Activated naive CD8-positive, alpha-beta T cell (primary cell): ENCODE data around the gene BBS2.
A peak's percentile ranks its signal among the peaks of the same experiment; 100 is the strongest.

ENCODE experiments used
- H3K27ac Mint-ChIP-seq: one replicate; pipeline ENCODE4 v1.8.0; 2021; ENCODE audit warnings: mixed read lengths
- H3K27me3 Mint-ChIP-seq: one replicate; pipeline ENCODE4 v1.8.0; 2021; ENCODE audit warnings: mixed read lengths
- H3K36me3 Mint-ChIP-seq: one replicate; pipeline ENCODE4 v1.8.0; 2021; ENCODE audit warnings: mixed read lengths
- H3K4me1 Mint-ChIP-seq: one replicate; pipeline ENCODE4 v1.8.0; 2021; ENCODE audit warnings: low read depth, mixed read lengths
- H3K4me3 Mint-ChIP-seq: one replicate; pipeline ENCODE4 v1.8.0; 2021; ENCODE audit warnings: mild to moderate bottlenecking, mixed read lengths
- H3K9me3 Mint-ChIP-seq: one replicate; pipeline ENCODE4 v1.8.0; 2021; ENCODE audit warnings: low read depth, mixed read lengths

BBS2 gene

GRCh38 chr16:56539656-56540055, 19.8 kb upstream of the BBS2 start:
- no peaks in the 10 kb centered on the region for H3K9me3 Mint-ChIP-seq
- H3K36me3 Mint-ChIP-seq, result peaks cover 2% of the 10 kb centered on the region
- H3K27me3 Mint-ChIP-seq, result peaks cover 8% of the 10 kb centered on the region

GRCh38 chr16:56538331-56538730, 18.5 kb upstream of the BBS2 start:
- Mint-ChIP-seq H3K27ac (no peak overlapping the region), H3K27me3 (peaks cover 8% of the 10 kb centered on the region)

More at GRCh38 chr16:56539656-56540055, 19.8 kb upstream of the BBS2 start:
- Mint-ChIP-seq H3K4me1 (no peaks in the 10 kb centered on the region), H3K27ac (no peak overlapping the region), H3K4me3 (no peak overlapping the region)

GRCh38 chr16:56534847-56535383, 15.1 kb upstream of the BBS2 start:
- Mint-ChIP-seq H3K36me3 (no peaks in the 10 kb centered on the region), H3K27ac (no peak overlapping the region), H3K27me3 (peaks cover 5% of the 10 kb centered on the region), H3K4me1 (no peaks in the 10 kb centered on the region), H3K4me3 (no peak overlapping the region), H3K9me3 (no peaks in the 10 kb centered on the region)

More at GRCh38 chr16:56538331-56538730, 18.5 kb upstream of the BBS2 start:
- Mint-ChIP-seq H3K36me3 (peaks cover 2% of the 10 kb centered on the region), H3K4me1 (no peaks in the 10 kb centered on the region), H3K9me3 (no peaks in the 10 kb centered on the region), H3K4me3 (no peak overlapping the region)

- no peaks in the 10 kb centered on the region for H3K9me3 Mint-ChIP-seq
- H3K27me3 Mint-ChIP-seq, result peaks cover 1% of the 10 kb centered on the region
- H3K36me3 Mint-ChIP-seq, result no peaks in the 10 kb centered on the region
- no peak overlapping the region for H3K4me3 Mint-ChIP-seq
- H3K4me1 Mint-ChIP-seq, result no peaks in the 10 kb centered on the region
- no peak overlapping the region for H3K27ac Mint-ChIP-seq
Observed at GRCh38 chr16:56532714-56533113, 12.9 kb upstream of the BBS2 start.

- Mint-ChIP-seq H3K4me3 (no peak overlapping the region), H3K36me3 (no peaks in the 10 kb centered on the region), H3K9me3 (no peaks in the 10 kb centered on the region), H3K4me1 (no peaks in the 10 kb centered on the region), H3K27ac (no peak overlapping the region), H3K27me3 (peaks cover 2% of the 10 kb centered on the region)
Observed at GRCh38 chr16:56530872-56531271, 11.0 kb upstream of the BBS2 start.

- H3K4me1 Mint-ChIP-seq, result peaks cover 6% of the 10 kb centered on the region
- H3K27ac Mint-ChIP-seq, result no peak overlapping the region
- peaks cover 2% of the 10 kb centered on the region for H3K27me3 Mint-ChIP-seq
- H3K36me3 Mint-ChIP-seq, result no peaks in the 10 kb centered on the region
- no peak overlapping the region for H3K4me3 Mint-ChIP-seq
- no peaks in the 10 kb centered on the region for H3K9me3 Mint-ChIP-seq
Observed at GRCh38 chr16:56525236-56525635, 5.4 kb upstream of the BBS2 start.

- Mint-ChIP-seq H3K27me3 (no peaks in the 10 kb centered on the region), H3K4me3 (peak overlapping the region; percentile 87), H3K27ac (peak overlapping the region; percentile 91), H3K4me1 (peaks cover 43% of the 10 kb centered on the region), H3K36me3 (no peaks in the 10 kb centered on the region), H3K9me3 (no peaks in the 10 kb centered on the region)
Observed at GRCh38 chr16:56520251-56520577, 390 bp upstream of the BBS2 start.

GRCh38 chr16:56518425-56518824, 1.4 kb downstream of the BBS2 start:
- Mint-ChIP-seq H3K4me3 (peak overlapping the region; percentile 87), H3K36me3 (no peaks in the 10 kb centered on the region), H3K27ac (peak overlapping the region; percentile 50), H3K9me3 (no peaks in the 10 kb centered on the region), H3K4me1 (peaks cover 60% of the 10 kb centered on the region), H3K27me3 (no peaks in the 10 kb centered on the region)

- H3K27me3 Mint-ChIP-seq, result no peaks in the 10 kb centered on the region
- H3K4me3 Mint-ChIP-seq, result no peak overlapping the region
- H3K27ac Mint-ChIP-seq, result no peak overlapping the region
- no peaks in the 10 kb centered on the region for H3K9me3 Mint-ChIP-seq
- H3K36me3 Mint-ChIP-seq, result no peaks in the 10 kb centered on the region
- peaks cover 67% of the 10 kb centered on the region for H3K4me1 Mint-ChIP-seq
Observed at GRCh38 chr16:56517206-56517605, 2.6 kb downstream of the BBS2 start.

- H3K27me3 Mint-ChIP-seq, result no peaks in the 10 kb centered on the region
- no peaks in the 10 kb centered on the region for H3K9me3 Mint-ChIP-seq
- H3K4me1 Mint-ChIP-seq, result peaks cover 69% of the 10 kb centered on the region
- H3K27ac Mint-ChIP-seq, result peak overlapping the region; percentile 52
- H3K4me3 Mint-ChIP-seq, result no peak overlapping the region
- peaks cover 2% of the 10 kb centered on the region for H3K36me3 Mint-ChIP-seq
Observed at GRCh38 chr16:56515665-56516064, 4.2 kb downstream of the BBS2 start.

GRCh38 chr16:56514845-56515244, 5.0 kb downstream of the BBS2 start:
- no peak overlapping the region for H3K4me3 Mint-ChIP-seq
- no peaks in the 10 kb centered on the region for H3K9me3 Mint-ChIP-seq
- peak overlapping the region; percentile 16 for H3K27ac Mint-ChIP-seq
- H3K36me3 Mint-ChIP-seq, result peaks cover 2% of the 10 kb centered on the region
- H3K27me3 Mint-ChIP-seq, result no peaks in the 10 kb centered on the region
- H3K4me1 Mint-ChIP-seq, result peaks cover 61% of the 10 kb centered on the region

GRCh38 chr16:56513972-56514371, 5.9 kb downstream of the BBS2 start:
- Mint-ChIP-seq H3K4me1 (peaks cover 58% of the 10 kb centered on the region), H3K4me3 (no peak overlapping the region), H3K27ac (peak overlapping the region; percentile 18), H3K36me3 (peaks cover 2% of the 10 kb centered on the region), H3K9me3 (no peaks in the 10 kb centered on the region), H3K27me3 (no peaks in the 10 kb centered on the region)

GRCh38 chr16:56513091-56513490, 6.7 kb downstream of the BBS2 start:
- H3K36me3 Mint-ChIP-seq, result peaks cover 2% of the 10 kb centered on the region
- peaks cover 51% of the 10 kb centered on the region for H3K4me1 Mint-ChIP-seq
- no peak overlapping the region for H3K4me3 Mint-ChIP-seq
- H3K27ac Mint-ChIP-seq, result peak overlapping the region; percentile 36
- H3K9me3 Mint-ChIP-seq, result no peaks in the 10 kb centered on the region
- H3K27me3 Mint-ChIP-seq, result no peaks in the 10 kb centered on the region

- Mint-ChIP-seq H3K27ac (no peak overlapping the region), H3K27me3 (no peaks in the 10 kb centered on the region), H3K36me3 (peaks cover 4% of the 10 kb centered on the region), H3K9me3 (no peaks in the 10 kb centered on the region), H3K4me1 (peaks cover 40% of the 10 kb centered on the region), H3K4me3 (no peak overlapping the region)
Observed at GRCh38 chr16:56512025-56512424, 7.8 kb downstream of the BBS2 start.

- no peak overlapping the region for H3K4me3 Mint-ChIP-seq
- H3K27ac Mint-ChIP-seq, result peak overlapping the region; percentile 4
- peaks cover 4% of the 10 kb centered on the region for H3K36me3 Mint-ChIP-seq
Observed at GRCh38 chr16:56510544-56510943, 9.3 kb downstream of the BBS2 start.

GRCh38 chr16:56506941-56507340, 12.9 kb downstream of the BBS2 start:
- Mint-ChIP-seq H3K4me1 (peaks cover 2% of the 10 kb centered on the region), H3K9me3 (no peaks in the 10 kb centered on the region), H3K4me3 (no peak overlapping the region), H3K27ac (no peak overlapping the region), H3K27me3 (no peaks in the 10 kb centered on the region), H3K36me3 (peaks cover 8% of the 10 kb centered on the region)

More at GRCh38 chr16:56510544-56510943, 9.3 kb downstream of the BBS2 start:
- Mint-ChIP-seq H3K4me1 (peaks cover 29% of the 10 kb centered on the region), H3K9me3 (no peaks in the 10 kb centered on the region), H3K27me3 (no peaks in the 10 kb centered on the region)
